GM12878 (cell line): ENCODE data around the gene TAPBPL. TPM values are rescaled to one million over a fixed set of nuclear protein-coding genes. Genes with fewer than 3 reads are reported as not detected.

ENCODE experiments used
- BACH1 ChIP-seq: fragments of 450-650 bp; IDR thresholded peaks from 2 replicates; pipeline ENCODE4 v1.6.1; 2017; ENCODE audit warnings: mild to moderate bottlenecking, borderline replicate concordance
- CHD2 ChIP-seq: IDR thresholded peaks from 2 replicates; pipeline ENCODE4 v1.6.1; 2011; ENCODE audit warnings: low read depth, low read length, improper control_type of control experiment, borderline replicate concordance
- HDAC2 ChIP-seq: fragments of 200-600 bp; sonication (generic); IDR thresholded peaks from 2 replicates; pipeline ENCODE4 v1.6.1; 2017
- IKZF1 ChIP-seq: fragments of 450-650 bp; conservative IDR thresholded peaks from 2 replicates; pipeline ENCODE4 v1.6.1; 2017; ENCODE audit warnings: antibody characterized with exemption, mild to moderate bottlenecking
- IKZF2 ChIP-seq, 2 experiments: fragments of 450-650 bp; IDR thresholded peaks; 2 replicates each; pipeline ENCODE4 v1.6.1; 2017; ENCODE audit warnings: mild to moderate bottlenecking in 2 of 2, moderate library complexity in 2 of 2
- MXI1 ChIP-seq: fragments of 150-350 bp; IDR thresholded peaks from 2 replicates; pipeline ENCODE4 v1.6.1; 2011; ENCODE audit warnings: low read depth, mild to moderate bottlenecking, inconsistent platforms, low read length, improper control_type of control experiment
- MYB ChIP-seq: fragments of 150-350 bp; IDR thresholded peaks from 2 replicates; pipeline ENCODE4 v1.6.1; 2014; ENCODE audit warnings: mild to moderate bottlenecking, low read depth, low read length, borderline replicate concordance
- NR2F1 ChIP-seq: fragments of 450-650 bp; conservative IDR thresholded peaks from 2 replicates; pipeline ENCODE4 v1.6.1; 2017; ENCODE audit warnings: mild to moderate bottlenecking
- PAX5 ChIP-seq: IDR thresholded peaks from 2 replicates; pipeline ENCODE4 v1.6.1; 2011; ENCODE audit warnings: low read depth, low read length, borderline replicate concordance
- POLR2AphosphoS5 ChIP-seq: IDR thresholded peaks from 2 replicates; pipeline ENCODE4 v1.6.1; 2011; ENCODE audit warnings: mild to moderate bottlenecking, low read length, inconsistent platforms
- SMAD1 ChIP-seq: fragments of 450-650 bp; IDR thresholded peaks from 2 replicates; pipeline ENCODE4 v1.6.1; 2018; ENCODE audit warnings: mild to moderate bottlenecking, low read depth; ENCODE audit not compliant: partially characterized antibody
- SMAD5 ChIP-seq: IDR thresholded peaks from 2 replicates; pipeline ENCODE4 v1.6.1; 2016; ENCODE audit warnings: antibody characterized with exemption, low read depth
- SMARCA5 ChIP-seq: fragments of 450-650 bp; IDR thresholded peaks from 2 replicates; pipeline ENCODE4 v1.6.1; 2017; ENCODE audit warnings: mild to moderate bottlenecking
- ZZZ3 ChIP-seq: IDR thresholded peaks from 2 replicates; pipeline ENCODE4 v1.6.1; 2011; ENCODE audit warnings: low read depth; ENCODE audit not compliant: control insufficient read depth, insufficient read length
- polyA plus RNA-seq, 11 experiments: library from polyadenylated mRNA; depleted of rRNA in 4 of 11; unstranded in 6 of 11; stranded (reverse) in 5 of 11; fragments of >200 nt; fragmentation: Nextera tagmentation in 4 of 11; fragmentation: Illumina TruSeq in 1 of 11; extraction: Ambion mirVana in 4 of 11; extraction: Trizol in 1 of 11; gene quantifications; 1 replicate in 1 of 11; 2 replicates in 10 of 11; pipeline versions ENCODE4 v1.2.1 to v1.2.3, GENCODE V29; 2011 to 2016; ENCODE audit warnings: inconsistent platforms in 2 of 11, missing spikeins in 2 of 11, low read depth in 1 of 11
- total RNA-seq, 4 experiments: library from RNA; depleted of rRNA in 3 of 4; stranded (reverse); fragments of >200 nt in 3 of 4; fragmentation: Illumina TruSeq in 1 of 4; extraction: Trizol in 1 of 4; gene quantifications; 2 replicates each; pipeline versions ENCODE4 v1.2.1 to v1.2.3, GENCODE V29; 2013 to 2021
- TF ChIP-seq, protein P1 (sequence below): fragments of 450-650 bp; IDR thresholded peaks from 2 replicates; pipeline ENCODE4 v1.6.1; 2018; ENCODE audit warnings: borderline replicate concordance, mild to moderate bottlenecking; ENCODE audit not compliant: partially characterized antibody
- TF ChIP-seq, protein P2 (sequence below): IDR thresholded peaks from 2 replicates; pipeline ENCODE4 v1.6.1; 2011; ENCODE audit warnings: low read depth, mild to moderate bottlenecking, low read length, moderate library complexity, borderline replicate concordance; ENCODE audit errors: extremely low read depth
- TF ChIP-seq, protein P3 (sequence below): fragments of 450-650 bp; IDR thresholded peaks from 2 replicates; pipeline ENCODE4 v1.6.1; 2017; ENCODE audit warnings: mild to moderate bottlenecking
- TF ChIP-seq, protein P4 (sequence below): IDR thresholded peaks from 2 replicates; pipeline ENCODE4 v1.6.1; 2011; ENCODE audit warnings: low read depth, low read length, improper control_type of control experiment, borderline replicate concordance
- TF ChIP-seq, protein P5 (sequence below): fragments of 450-650 bp; IDR thresholded peaks from 2 replicates; pipeline ENCODE4 v1.6.1; 2016; ENCODE audit warnings: mild to moderate bottlenecking, moderate library complexity, borderline replicate concordance

The TAPBPL gene
- total and polyA plus RNA-seq, 10 of the 15 experiments (the other 5 are each of a cell fraction or from before 2014, with no cell fraction given), result 12.4 to 45.0 (median 29.9) TPM

DNA sequence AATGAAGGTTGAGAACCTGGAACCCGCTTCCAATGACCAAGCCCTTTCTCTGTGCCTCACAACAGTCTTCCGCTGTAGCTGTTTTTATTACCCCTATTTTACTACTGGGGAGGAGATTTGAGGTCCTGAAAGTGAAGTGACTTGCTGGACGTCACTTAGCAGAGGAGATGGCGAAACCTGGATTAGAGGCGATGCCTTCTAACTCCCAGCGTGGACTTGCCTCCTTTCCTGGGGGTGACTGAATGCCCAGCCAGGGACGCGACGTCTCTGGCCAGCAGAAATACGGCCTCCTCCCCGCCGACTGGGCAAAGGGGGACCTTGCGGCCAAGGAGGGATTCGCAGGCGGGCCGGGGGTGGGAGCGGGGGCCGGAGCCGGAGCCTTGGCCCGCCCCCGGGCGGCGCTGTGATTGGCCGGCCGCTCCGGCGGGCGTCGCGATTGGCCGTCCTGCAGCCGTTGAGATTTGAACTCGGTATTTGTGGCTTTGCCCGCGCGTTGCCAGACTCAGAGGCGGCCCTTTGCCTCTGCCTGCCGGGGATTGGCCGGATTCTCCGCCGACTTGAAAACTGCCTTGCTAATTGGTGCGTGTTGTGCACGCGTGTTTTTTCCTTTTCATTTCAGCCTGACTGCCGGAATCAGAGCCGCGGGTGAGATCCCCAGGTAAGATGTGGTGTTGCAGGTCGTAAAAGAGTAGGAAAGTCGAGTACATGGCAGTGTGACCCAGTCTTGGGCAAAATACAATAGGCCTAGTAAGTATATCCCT lies 41.8 kb downstream of the TAPBPL start, which contains the start of gene NCAPD2 (continued):
- TF ChIP-seq, protein P1, sequence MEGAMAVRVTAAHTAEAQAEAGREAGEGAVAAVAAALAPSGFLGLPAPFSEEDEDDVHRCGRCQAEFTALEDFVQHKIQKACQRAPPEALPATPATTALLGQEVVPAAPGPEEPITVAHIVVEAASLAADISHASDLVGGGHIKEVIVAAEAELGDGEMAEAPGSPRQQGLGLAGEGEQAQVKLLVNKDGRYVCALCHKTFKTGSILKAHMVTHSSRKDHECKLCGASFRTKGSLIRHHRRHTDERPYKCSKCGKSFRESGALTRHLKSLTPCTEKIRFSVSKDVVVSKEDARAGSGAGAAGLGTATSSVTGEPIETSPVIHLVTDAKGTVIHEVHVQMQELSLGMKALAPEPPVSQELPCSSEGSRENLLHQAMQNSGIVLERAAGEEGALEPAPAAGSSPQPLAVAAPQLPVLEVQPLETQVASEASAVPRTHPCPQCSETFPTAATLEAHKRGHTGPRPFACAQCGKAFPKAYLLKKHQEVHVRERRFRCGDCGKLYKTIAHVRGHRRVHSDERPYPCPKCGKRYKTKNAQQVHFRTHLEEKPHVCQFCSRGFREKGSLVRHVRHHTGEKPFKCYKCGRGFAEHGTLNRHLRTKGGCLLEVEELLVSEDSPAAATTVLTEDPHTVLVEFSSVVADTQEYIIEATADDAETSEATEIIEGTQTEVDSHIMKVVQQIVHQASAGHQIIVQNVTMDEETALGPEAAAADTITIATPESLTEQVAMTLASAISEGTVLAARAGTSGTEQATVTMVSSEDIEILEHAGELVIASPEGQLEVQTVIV, result peak; percentile 66
- TF ChIP-seq POLR2AphosphoS5 (peak; percentile 80), IKZF2 (IDR thresholded peaks at IDR 0.05) (peak in 1 of 2 experiments; percentile 28; a peak in 1 of 4 replicates), PAX5 (peak; percentile 10; the same call in 1 of the 2 replicates), CHD2 (peak; percentile 46; the same call in 1 of the 2 replicates), SMAD5 (peak; percentile 81; the same call in 1 of the 2 replicates), ZZZ3 (no peak), MYB (no peak), HDAC2 (0 out of 2 replicates have a peak, but pooled peaks have one; percentile 19), SMARCA5 (peak; percentile 84; the same call in 1 of the 2 replicates), BACH1 (no peak; the same call in 1 of the 2 replicates), NR2F1 (peak; percentile 55; the same call in 1 of the 2 replicates), IKZF1 (peak; percentile 70), SMAD1 (peak; percentile 22), MXI1 (peak; percentile 96)
- TF ChIP-seq, protein P2, sequence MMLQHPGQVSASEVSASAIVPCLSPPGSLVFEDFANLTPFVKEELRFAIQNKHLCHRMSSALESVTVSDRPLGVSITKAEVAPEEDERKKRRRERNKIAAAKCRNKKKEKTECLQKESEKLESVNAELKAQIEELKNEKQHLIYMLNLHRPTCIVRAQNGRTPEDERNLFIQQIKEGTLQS, result no peak
- TF ChIP-seq, protein P3, sequence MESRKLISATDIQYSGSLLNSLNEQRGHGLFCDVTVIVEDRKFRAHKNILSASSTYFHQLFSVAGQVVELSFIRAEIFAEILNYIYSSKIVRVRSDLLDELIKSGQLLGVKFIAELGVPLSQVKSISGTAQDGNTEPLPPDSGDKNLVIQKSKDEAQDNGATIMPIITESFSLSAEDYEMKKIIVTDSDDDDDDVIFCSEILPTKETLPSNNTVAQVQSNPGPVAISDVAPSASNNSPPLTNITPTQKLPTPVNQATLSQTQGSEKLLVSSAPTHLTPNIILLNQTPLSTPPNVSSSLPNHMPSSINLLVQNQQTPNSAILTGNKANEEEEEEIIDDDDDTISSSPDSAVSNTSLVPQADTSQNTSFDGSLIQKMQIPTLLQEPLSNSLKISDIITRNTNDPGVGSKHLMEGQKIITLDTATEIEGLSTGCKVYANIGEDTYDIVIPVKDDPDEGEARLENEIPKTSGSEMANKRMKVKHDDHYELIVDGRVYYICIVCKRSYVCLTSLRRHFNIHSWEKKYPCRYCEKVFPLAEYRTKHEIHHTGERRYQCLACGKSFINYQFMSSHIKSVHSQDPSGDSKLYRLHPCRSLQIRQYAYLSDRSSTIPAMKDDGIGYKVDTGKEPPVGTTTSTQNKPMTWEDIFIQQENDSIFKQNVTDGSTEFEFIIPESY, result no peak
- TF ChIP-seq, protein P4, sequence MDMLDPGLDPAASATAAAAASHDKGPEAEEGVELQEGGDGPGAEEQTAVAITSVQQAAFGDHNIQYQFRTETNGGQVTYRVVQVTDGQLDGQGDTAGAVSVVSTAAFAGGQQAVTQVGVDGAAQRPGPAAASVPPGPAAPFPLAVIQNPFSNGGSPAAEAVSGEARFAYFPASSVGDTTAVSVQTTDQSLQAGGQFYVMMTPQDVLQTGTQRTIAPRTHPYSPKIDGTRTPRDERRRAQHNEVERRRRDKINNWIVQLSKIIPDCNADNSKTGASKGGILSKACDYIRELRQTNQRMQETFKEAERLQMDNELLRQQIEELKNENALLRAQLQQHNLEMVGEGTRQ, result no peak
- TF ChIP-seq, protein P5, sequence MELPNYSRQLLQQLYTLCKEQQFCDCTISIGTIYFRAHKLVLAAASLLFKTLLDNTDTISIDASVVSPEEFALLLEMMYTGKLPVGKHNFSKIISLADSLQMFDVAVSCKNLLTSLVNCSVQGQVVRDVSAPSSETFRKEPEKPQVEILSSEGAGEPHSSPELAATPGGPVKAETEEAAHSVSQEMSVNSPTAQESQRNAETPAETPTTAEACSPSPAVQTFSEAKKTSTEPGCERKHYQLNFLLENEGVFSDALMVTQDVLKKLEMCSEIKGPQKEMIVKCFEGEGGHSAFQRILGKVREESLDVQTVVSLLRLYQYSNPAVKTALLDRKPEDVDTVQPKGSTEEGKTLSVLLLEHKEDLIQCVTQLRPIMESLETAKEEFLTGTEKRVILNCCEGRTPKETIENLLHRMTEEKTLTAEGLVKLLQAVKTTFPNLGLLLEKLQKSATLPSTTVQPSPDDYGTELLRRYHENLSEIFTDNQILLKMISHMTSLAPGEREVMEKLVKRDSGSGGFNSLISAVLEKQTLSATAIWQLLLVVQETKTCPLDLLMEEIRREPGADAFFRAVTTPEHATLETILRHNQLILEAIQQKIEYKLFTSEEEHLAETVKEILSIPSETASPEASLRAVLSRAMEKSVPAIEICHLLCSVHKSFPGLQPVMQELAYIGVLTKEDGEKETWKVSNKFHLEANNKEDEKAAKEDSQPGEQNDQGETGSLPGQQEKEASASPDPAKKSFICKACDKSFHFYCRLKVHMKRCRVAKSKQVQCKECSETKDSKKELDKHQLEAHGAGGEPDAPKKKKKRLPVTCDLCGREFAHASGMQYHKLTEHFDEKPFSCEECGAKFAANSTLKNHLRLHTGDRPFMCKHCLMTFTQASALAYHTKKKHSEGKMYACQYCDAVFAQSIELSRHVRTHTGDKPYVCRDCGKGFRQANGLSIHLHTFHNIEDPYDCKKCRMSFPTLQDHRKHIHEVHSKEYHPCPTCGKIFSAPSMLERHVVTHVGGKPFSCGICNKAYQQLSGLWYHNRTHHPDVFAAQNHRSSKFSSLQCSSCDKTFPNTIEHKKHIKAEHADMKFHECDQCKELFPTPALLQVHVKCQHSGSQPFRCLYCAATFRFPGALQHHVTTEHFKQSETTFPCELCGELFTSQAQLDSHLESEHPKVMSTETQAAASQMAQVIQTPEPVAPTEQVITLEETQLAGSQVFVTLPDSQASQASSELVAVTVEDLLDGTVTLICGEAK, result 0 out of 2 replicates have a peak, but pooled peaks have one; percentile 7
